Activated CD4-positive, alpha-beta T cell treated with anti-CD3 and anti-CD28 coated beads, Interleukin-2, amount 50 U/mL, for 48 hours (primary cell): ENCODE measurements around the gene APOD.

Source experiments
- DNase-seq, 2 experiments: peaks; one replicate each; pipeline ENCODE4 v3.0.0-alpha.2; 2020

APOD gene

GRCh38 chr3:195587406-195587805 lies 3.7 kb upstream of the APOD start:
- no peak for DNase-seq

GRCh38 chr3:195584543-195584870 lies 767 bp upstream of the APOD start:
- DNase-seq = no peak

- DNase-seq = no peak
Measured at GRCh38 chr3:195582947-195583346, 793 bp downstream of the APOD start.

GRCh38 chr3:195580744-195581443 lies 2.8 kb downstream of the APOD start:
- no peak for DNase-seq

GRCh38 chr3:195579281-195579680 lies 4.5 kb downstream of the APOD start:
- no peak for DNase-seq

- no peak for DNase-seq
Measured at GRCh38 chr3:195578565-195578964, 5.2 kb downstream of the APOD start.

GRCh38 chr3:195577645-195578177 lies 6.0 kb downstream of the APOD start:
- no peak for DNase-seq

GRCh38 chr3:195574497-195575304 lies 9.0 kb downstream of the APOD start:
- DNase-seq = no peak

- DNase-seq = no peak
Measured at GRCh38 chr3:195573611-195574496, 9.9 kb downstream of the APOD start.

- no peak for DNase-seq
Measured at GRCh38 chr3:195571361-195571760, 12.4 kb downstream of the APOD start.

- DNase-seq = no peak
Measured at GRCh38 chr3:195570912-195571311, 12.8 kb downstream of the APOD start.

GRCh38 chr3:195570344-195570743 lies 13.4 kb downstream of the APOD start:
- DNase-seq = no peak

GRCh38 chr3:195568630-195569029 lies 15.1 kb downstream of the APOD start:
- DNase-seq = no peak

- no peak for DNase-seq
Measured at GRCh38 chr3:195566797-195567196, 16.9 kb downstream of the APOD start.

GRCh38 chr3:195565716-195566115 lies 18.0 kb downstream of the APOD start:
- no peak for DNase-seq

- no peak for DNase-seq
Measured at GRCh38 chr3:195563317-195563716, 20.4 kb downstream of the APOD start.

- no peak for DNase-seq
Measured at GRCh38 chr3:195559723-195560409, 23.9 kb downstream of the APOD start.

GRCh38 chr3:195558602-195559001 lies 25.1 kb downstream of the APOD start:
- peak in 1 of 2 experiments; percentile 30 for DNase-seq

- no peak for DNase-seq
Measured at GRCh38 chr3:195557322-195557721, 26.4 kb downstream of the APOD start.

- DNase-seq = peak; percentile 34 to 42
Measured at GRCh38 chr3:195556390-195556789, 27.4 kb downstream of the APOD start.

GRCh38 chr3:195555110-195555509 lies 28.6 kb downstream of the APOD start:
- DNase-seq = peak in 1 of 2 experiments; percentile 30

- no peak for DNase-seq
Measured at GRCh38 chr3:195554458-195554857, 29.3 kb downstream of the APOD start.

GRCh38 chr3:195553268-195553667 lies 30.5 kb downstream of the APOD start:
- no peak for DNase-seq
